Fibroblast of villous mesenchyme (primary cell): Measurements from ENCODE around the gene CNTNAP2. TPM values are rescaled to one million over a fixed set of nuclear protein-coding genes. Genes with fewer than 3 reads are reported as not detected.

Source experiments
- DNase-seq: peaks from one replicate; pipeline ENCODE4 v3.0.0-alpha.2; 2010; ENCODE audit warnings: low read depth
- H3K4me3 ChIP-seq: 2 replicates; pipeline ENCODE4 v1.5.1; 2011; ENCODE audit warnings: low read depth, mild to moderate bottlenecking, low read length
- CTCF ChIP-seq: IDR thresholded peaks from 2 replicates; pipeline ENCODE4 v1.5.1; 2012; ENCODE audit warnings: low read depth, mild to moderate bottlenecking, low read length; ENCODE audit not compliant: insufficient read depth
- total RNA-seq: library from RNA; depleted of rRNA; stranded (reverse); fragments of >200 nt; gene quantifications from 2 replicates; pipeline ENCODE4 v1.2.3, GENCODE V29; 2012

Gene CNTNAP2
- total RNA-seq, 1 donor, result not detected

GRCh38 chr7:148144827-148145226 lies 2028.2 kb downstream of the CNTNAP2 start:
- DNase-seq, result no peak
- no peak for TF ChIP-seq CTCF
- no peak overlapping the region for H3K4me3 ChIP-seq

- no peak for TF ChIP-seq CTCF
- no peak overlapping the region for H3K4me3 ChIP-seq
These were observed 2029.7 kb downstream of the CNTNAP2 start for GRCh38 chr7:148146346-148146745.

GRCh38 chr7:148147438-148147837 lies 2030.8 kb downstream of the CNTNAP2 start:
- no peak for TF ChIP-seq CTCF
- DNase-seq, result no peak
- H3K4me3 ChIP-seq, result no peak overlapping the region

More at GRCh38 chr7:148146346-148146745, 2029.7 kb downstream of the CNTNAP2 start:
- no peak for DNase-seq

GRCh38 chr7:148148456-148148855 lies 2031.9 kb downstream of the CNTNAP2 start:
- TF ChIP-seq CTCF, result no peak
- no peak overlapping the region for H3K4me3 ChIP-seq
- no peak for DNase-seq

- DNase-seq, result no peak
- H3K4me3 ChIP-seq, result no peak overlapping the region
- no peak for TF ChIP-seq CTCF
These were observed 2033.1 kb downstream of the CNTNAP2 start for GRCh38 chr7:148149730-148150129.

- TF ChIP-seq CTCF, result no peak
- H3K4me3 ChIP-seq, result no peak overlapping the region
- DNase-seq, result no peak
These were observed 2035.2 kb downstream of the CNTNAP2 start for GRCh38 chr7:148151778-148152177.

GRCh38 chr7:148153616-148154284 lies 2037.1 kb downstream of the CNTNAP2 start:
- no peak overlapping the region for H3K4me3 ChIP-seq
- DNase-seq, result no peak
- no peak for TF ChIP-seq CTCF
